PC-3 (cell line): ENCODE data around the gene ATP2A1. TPM values are rescaled to one million over a fixed set of nuclear protein-coding genes. Genes with fewer than 3 reads are reported as not detected.

Experiments
- ATAC-seq: fragments of 200-7000 bp; cut with Tn5 transposase; 2 replicates; pipeline ENCODE4 v1.9.1; 2020; ENCODE audit warnings: mild to moderate bottlenecking, moderate library complexity
- BruUV-seq: library from RNA; stranded (reverse); fragments of 400-500 nt; replicated peaks from 2 replicates; lab custom pipeline; 2021; lab: Mats Ljungman, UMichigan
- CTCF ChIA-PET: fragments of 300-600 bp; sonication (Branson Sonifier 250); formaldehyde crosslinking; loops from one replicate; lab custom pipeline; 2022; ENCODE audit warnings: antibody characterized with exemption; lab: Charles Lee
- POLR2A ChIA-PET: fragments of 300-600 bp; sonication (Branson Sonifier 250); formaldehyde crosslinking; loops from one replicate; lab custom pipeline; 2022; ENCODE audit warnings: antibody characterized with exemption; ENCODE audit not compliant: unreplicated experiment; lab: Charles Lee
- DNase-seq: peaks from one replicate; pipeline ENCODE4 v3.0.0-alpha.2; 2015
- H2AFZ ChIP-seq: fragments of 300-600 bp; sonication (generic); 2 replicates; pipeline ENCODE4 v1.6.0; 2016; ENCODE audit warnings: antibody characterized with exemption, low read length
- H3F3A ChIP-seq: fragments of 300-600 bp; sonication (generic); one replicate; pipeline ENCODE4 v1.6.0; 2017; ENCODE audit warnings: antibody characterized with exemption, low read length, control low read depth, mild to moderate bottlenecking; ENCODE audit not compliant: unreplicated experiment
- H3K27ac ChIP-seq: fragments of 300-600 bp; sonication (generic); 2 replicates; pipeline ENCODE4 v1.5.1; 2016; ENCODE audit warnings: mild to moderate bottlenecking, low read length
- H3K27me3 ChIP-seq: fragments of 300-600 bp; sonication (generic); 2 replicates; pipeline ENCODE4 v1.6.1; 2016; ENCODE audit warnings: low read length, mixed read lengths
- H3K36me3 ChIP-seq: fragments of 300-600 bp; sonication (generic); 2 replicates; pipeline ENCODE4 v1.6.1; 2016; ENCODE audit warnings: low read depth, mixed run types, low read length, mixed read lengths
- H3K4me1 ChIP-seq: fragments of 300-600 bp; sonication (generic); 2 replicates; pipeline ENCODE4 v1.5.1; 2016; ENCODE audit warnings: low read length; ENCODE audit not compliant: insufficient read depth
- H3K4me2 ChIP-seq: fragments of 300-600 bp; sonication (generic); 2 replicates; pipeline ENCODE4 v1.6.0; 2016; ENCODE audit warnings: low read length
- H3K4me3 ChIP-seq: fragments of 300-600 bp; sonication (generic); 2 replicates; pipeline ENCODE4 v1.5.1; 2016; ENCODE audit warnings: mild to moderate bottlenecking, low read length, mixed read lengths
- H3K79me2 ChIP-seq: fragments of 300-600 bp; sonication (generic); 2 replicates; pipeline ENCODE4 v1.6.1; 2017; ENCODE audit warnings: low read length, mixed read lengths
- H3K9ac ChIP-seq: fragments of 300-600 bp; sonication (generic); 2 replicates; pipeline ENCODE4 v1.6.0; 2016; ENCODE audit warnings: mild to moderate bottlenecking, low read length
- H3K9me2 ChIP-seq: fragments of 300-600 bp; sonication (generic); replicated peaks from 2 replicates; pipeline ENCODE4 v1.6.1; 2016; ENCODE audit warnings: mixed run types, low read length, mixed read lengths
- H3K9me3 ChIP-seq: fragments of 300-600 bp; sonication (generic); 2 replicates; pipeline ENCODE4 v1.6.1; 2016; ENCODE audit warnings: low read length, mixed read lengths
- H4K20me1 ChIP-seq: fragments of 300-600 bp; sonication (generic); 2 replicates; pipeline ENCODE4 v1.6.1; 2016; ENCODE audit warnings: low read length, mixed read lengths
- EZH2 ChIP-seq: fragments of 300-600 bp; sonication (generic); IDR thresholded peaks from one replicate; pipeline ENCODE4 v1.6.1; 2017; ENCODE audit warnings: antibody characterized with exemption, mild to moderate bottlenecking, low read length; ENCODE audit not compliant: unreplicated experiment
- EZH2phosphoT487 ChIP-seq: fragments of 300-600 bp; sonication (generic); IDR thresholded peaks from 2 replicates; pipeline ENCODE4 v1.6.1; 2018; ENCODE audit warnings: mild to moderate bottlenecking, antibody characterized with exemption, low read length, borderline replicate concordance
- intact Hi-C: fragments of 100-400 bp; cut with micrococcal nuclease; formaldehyde crosslinking; loops from 2 replicates; pipeline ENCODE4 v1.9.0; 2023
- total RNA-seq: library from RNA; depleted of rRNA; stranded (reverse); fragments of >200 nt; gene quantifications from 2 replicates; pipeline ENCODE4 v1.2.3, GENCODE V29; 2014
- TF ChIP-seq, protein P1 (sequence below): fragments of 300-600 bp; sonication (generic); conservative IDR thresholded peaks from 2 replicates; pipeline ENCODE4 v1.5.1; 2017; ENCODE audit warnings: antibody characterized with exemption, low read depth, mild to moderate bottlenecking, low read length

Gene ATP2A1
- total RNA-seq, 1 experiment from 2014 or later: 0.87 TPM

DNA sequence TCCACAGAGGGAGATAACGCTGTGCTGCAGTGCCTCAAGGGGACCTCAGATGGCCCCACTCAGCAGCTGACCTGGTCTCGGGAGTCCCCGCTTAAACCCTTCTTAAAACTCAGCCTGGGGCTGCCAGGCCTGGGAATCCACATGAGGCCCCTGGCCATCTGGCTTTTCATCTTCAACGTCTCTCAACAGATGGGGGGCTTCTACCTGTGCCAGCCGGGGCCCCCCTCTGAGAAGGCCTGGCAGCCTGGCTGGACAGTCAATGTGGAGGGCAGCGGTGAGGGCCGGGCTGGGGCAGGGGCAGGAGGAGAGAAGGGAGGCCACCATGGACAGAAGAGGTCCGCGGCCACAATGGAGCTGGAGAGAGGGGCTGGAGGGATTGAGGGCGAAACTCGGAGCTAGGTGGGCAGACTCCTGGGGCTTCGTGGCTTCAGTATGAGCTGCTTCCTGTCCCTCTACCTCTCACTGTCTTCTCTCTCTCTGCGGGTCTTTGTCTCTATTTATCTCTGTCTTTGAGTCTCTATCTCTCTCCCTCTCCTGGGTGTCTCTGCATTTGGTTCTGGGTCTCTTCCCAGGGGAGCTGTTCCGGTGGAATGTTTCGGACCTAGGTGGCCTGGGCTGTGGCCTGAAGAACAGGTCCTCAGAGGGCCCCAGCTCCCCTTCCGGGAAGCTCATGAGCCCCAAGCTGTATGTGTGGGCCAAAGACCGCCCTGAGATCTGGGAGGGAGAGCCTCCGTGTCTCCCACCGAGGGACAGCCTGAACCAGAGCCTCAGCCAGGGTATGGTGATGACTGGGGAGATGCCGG, 54.3 kb downstream of the ATP2A1 start:
- BruUV-seq: no TSS peak
- Histone ChIP-seq H3K4me3 (no peak overlapping the region), H2AFZ (no peak overlapping the region), H3K36me3 (no peaks in the 10 kb centered on the region), H4K20me1 (no peaks in the 10 kb centered on the region), H3K27me3 (no peaks in the 10 kb centered on the region), H3K4me1 (no peaks in the 10 kb centered on the region), H3K27ac (no peak overlapping the region), H3F3A (no peaks in the 10 kb centered on the region), H3K4me2 (no peak overlapping the region), H3K79me2 (no peaks in the 10 kb centered on the region), H3K9me2 (no peaks in the 10 kb centered on the region), H3K9me3 (no peaks in the 10 kb centered on the region), H3K9ac (no peak overlapping the region)
- ChIA-PET CTCF (no interaction called here), POLR2A (no interaction called here)
- DNase-seq (no peak), ATAC-seq (no peak)
- intact Hi-C loops: no loop called here
- TF ChIP-seq EZH2phosphoT487 (no peak), EZH2 (no peak)
- TF ChIP-seq, protein P1, sequence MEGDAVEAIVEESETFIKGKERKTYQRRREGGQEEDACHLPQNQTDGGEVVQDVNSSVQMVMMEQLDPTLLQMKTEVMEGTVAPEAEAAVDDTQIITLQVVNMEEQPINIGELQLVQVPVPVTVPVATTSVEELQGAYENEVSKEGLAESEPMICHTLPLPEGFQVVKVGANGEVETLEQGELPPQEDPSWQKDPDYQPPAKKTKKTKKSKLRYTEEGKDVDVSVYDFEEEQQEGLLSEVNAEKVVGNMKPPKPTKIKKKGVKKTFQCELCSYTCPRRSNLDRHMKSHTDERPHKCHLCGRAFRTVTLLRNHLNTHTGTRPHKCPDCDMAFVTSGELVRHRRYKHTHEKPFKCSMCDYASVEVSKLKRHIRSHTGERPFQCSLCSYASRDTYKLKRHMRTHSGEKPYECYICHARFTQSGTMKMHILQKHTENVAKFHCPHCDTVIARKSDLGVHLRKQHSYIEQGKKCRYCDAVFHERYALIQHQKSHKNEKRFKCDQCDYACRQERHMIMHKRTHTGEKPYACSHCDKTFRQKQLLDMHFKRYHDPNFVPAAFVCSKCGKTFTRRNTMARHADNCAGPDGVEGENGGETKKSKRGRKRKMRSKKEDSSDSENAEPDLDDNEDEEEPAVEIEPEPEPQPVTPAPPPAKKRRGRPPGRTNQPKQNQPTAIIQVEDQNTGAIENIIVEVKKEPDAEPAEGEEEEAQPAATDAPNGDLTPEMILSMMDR: no peak

DNA sequence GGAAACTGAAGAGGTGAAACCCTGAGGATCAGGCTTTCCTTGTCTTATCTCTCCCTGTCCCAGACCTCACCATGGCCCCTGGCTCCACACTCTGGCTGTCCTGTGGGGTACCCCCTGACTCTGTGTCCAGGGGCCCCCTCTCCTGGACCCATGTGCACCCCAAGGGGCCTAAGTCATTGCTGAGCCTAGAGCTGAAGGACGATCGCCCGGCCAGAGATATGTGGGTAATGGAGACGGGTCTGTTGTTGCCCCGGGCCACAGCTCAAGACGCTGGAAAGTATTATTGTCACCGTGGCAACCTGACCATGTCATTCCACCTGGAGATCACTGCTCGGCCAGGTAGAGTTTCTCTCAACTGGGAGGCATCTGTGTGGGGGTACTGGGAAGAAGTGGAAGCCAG, 54.9 kb downstream of the ATP2A1 start:
- no peaks in the 10 kb centered on the region for H4K20me1 ChIP-seq
- H3K4me3 ChIP-seq: no peak overlapping the region
- no peaks in the 10 kb centered on the region for H3K9me2 ChIP-seq
- H3K27me3 ChIP-seq: no peaks in the 10 kb centered on the region
- no peak overlapping the region for H2AFZ ChIP-seq
- H3K4me2 ChIP-seq: no peak overlapping the region
- no peaks in the 10 kb centered on the region for H3K4me1 ChIP-seq
- DNase-seq: no peak
- intact Hi-C loops: no loop called here
- no peak overlapping the region for H3K9ac ChIP-seq
- no peaks in the 10 kb centered on the region for H3F3A ChIP-seq
- no peaks in the 10 kb centered on the region for H3K79me2 ChIP-seq
- BruUV-seq: no TSS peak
- no peak overlapping the region for H3K27ac ChIP-seq
- no peaks in the 10 kb centered on the region for H3K36me3 ChIP-seq
- H3K9me3 ChIP-seq: no peaks in the 10 kb centered on the region
- TF ChIP-seq EZH2phosphoT487 (no peak), EZH2 (no peak)
- TF ChIP-seq, protein P1: no peak
- ChIA-PET POLR2A (no interaction called here), CTCF (no interaction called here)
- ATAC-seq: no peak

DNA sequence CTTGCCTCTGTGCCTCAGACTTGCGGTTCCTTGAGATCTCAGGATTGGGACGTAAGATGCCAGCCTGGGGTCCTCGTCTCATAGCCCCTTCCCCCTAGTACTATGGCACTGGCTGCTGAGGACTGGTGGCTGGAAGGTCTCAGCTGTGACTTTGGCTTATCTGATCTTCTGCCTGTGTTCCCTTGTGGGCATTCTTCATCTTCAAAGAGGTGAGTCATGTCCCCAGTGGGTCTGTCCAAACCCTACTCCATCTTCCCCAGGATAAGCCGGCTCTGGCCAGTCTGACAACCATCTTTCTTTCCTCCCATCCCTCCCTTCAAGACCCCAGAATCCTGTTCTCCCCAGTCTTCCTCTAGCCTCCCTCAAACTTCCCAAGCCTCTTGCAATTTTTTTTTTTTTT, 57.1 kb downstream of the ATP2A1 start:
- ChIA-PET CTCF (no interaction called here), POLR2A (no interaction called here)
- Histone ChIP-seq H3K79me2 (no peaks in the 10 kb centered on the region), H3K4me1 (no peaks in the 10 kb centered on the region), H3K4me3 (no peak overlapping the region), H3K27ac (no peak overlapping the region), H3K9me2 (no peaks in the 10 kb centered on the region), H3K4me2 (no peak overlapping the region), H2AFZ (no peak overlapping the region), H3K36me3 (no peaks in the 10 kb centered on the region), H3K9me3 (no peaks in the 10 kb centered on the region), H3K27me3 (no peaks in the 10 kb centered on the region), H4K20me1 (no peaks in the 10 kb centered on the region), H3F3A (no peaks in the 10 kb centered on the region), H3K9ac (no peak overlapping the region)
- DNase-seq (no peak), ATAC-seq (no peak)
- intact Hi-C loops: no loop called here
- no TSS peak for BruUV-seq
- TF ChIP-seq, protein P1: no peak
- TF ChIP-seq EZH2phosphoT487 (no peak), EZH2 (no peak)
